Measurements from ENCODE around the gene PRICKLE3.

PRICKLE3 gene

GRCh38 chrX:49214416-49214815 is 28.2 kb upstream of the PRICKLE3 start:
- DNase-seq (ENCODE audit: low spot score): no peak
- no peak for TF ChIP-seq CTCF (IDR thresholded peaks at IDR 0.05)
- Histone ChIP-seq H3K4me3 (no peak overlapping the region), H3K27ac (no peak overlapping the region)

GRCh38 chrX:49212861-49213260 is 26.7 kb upstream of the PRICKLE3 start:
- H3K27ac ChIP-seq: no peak overlapping the region

GRCh38 chrX:49212209-49212608 is 26.0 kb upstream of the PRICKLE3 start:
- no peak for DNase-seq (ENCODE audit: low spot score)
- Histone ChIP-seq H3K27ac (no peak overlapping the region), H3K4me3 (no peak overlapping the region)
- no peak for TF ChIP-seq CTCF (IDR thresholded peaks at IDR 0.05)

More at GRCh38 chrX:49212861-49213260, 26.7 kb upstream of the PRICKLE3 start:
- H3K4me3 ChIP-seq: no peak overlapping the region
- DNase-seq (ENCODE audit: low spot score): no peak
- TF ChIP-seq CTCF (IDR thresholded peaks at IDR 0.05): no peak

- no peak for TF ChIP-seq CTCF (IDR thresholded peaks at IDR 0.05)
- DNase-seq (ENCODE audit: low spot score): no peak
- Histone ChIP-seq H3K4me3 (no peak overlapping the region), H3K27ac (no peak overlapping the region)
These were observed 24.9 kb upstream of the PRICKLE3 start for GRCh38 chrX:49211074-49211473.

- no peak overlapping the region for H3K4me3 ChIP-seq
- H3K27ac ChIP-seq: no peak overlapping the region
- DNase-seq (ENCODE audit: low spot score): no peak
- TF ChIP-seq CTCF (IDR thresholded peaks at IDR 0.05): no peak
These were observed 24.2 kb upstream of the PRICKLE3 start for GRCh38 chrX:49210406-49210805.

GRCh38 chrX:49209434-49210251 is 23.5 kb upstream of the PRICKLE3 start:
- DNase-seq (ENCODE audit: low spot score): no peak

More at GRCh38 chrX:49209434-49210251, 23.5 kb upstream of the PRICKLE3 start:
- no peak for TF ChIP-seq CTCF (IDR thresholded peaks at IDR 0.05)
- Histone ChIP-seq H3K4me3 (no peak overlapping the region), H3K27ac (no peak overlapping the region)

Measured in coronary artery (tissue), 2 donors.